Measurements from ENCODE around the gene CRB3.
"Not testable (repeated sequence)": the region's sequence is repeated elsewhere in the genome, so short reads cannot be mapped to it uniquely, and the experiment has no call there.

Gene CRB3

GRCh38 chr19:6464070-6464873 lies at the start of gene CRB3:
Gene CRB3, plus strand, starts transcription at chr19:6464271. Its CDS starts 431 bp downstream, at chr19:6464702.
- peak; percentile 34 for DNase-seq

GRCh38 chr19:6414793-6415590 lies 49.1 kb upstream of the CRB3 start:
- DNase-seq = no peak

GRCh38 chr19:6415591-6416190 lies 48.4 kb upstream of the CRB3 start:
- DNase-seq = no peak

GRCh38 chr19:6416658-6417405 lies 47.2 kb upstream of the CRB3 start:
- DNase-seq = no peak

- no peak for DNase-seq
Observed at GRCh38 chr19:6417713-6418561, 46.1 kb upstream of the CRB3 start.

- DNase-seq = no peak
Observed at GRCh38 chr19:6418562-6418932, 45.5 kb upstream of the CRB3 start.

GRCh38 chr19:6421075-6422014 lies 42.7 kb upstream of the CRB3 start:
- DNase-seq = no peak

GRCh38 chr19:6423499-6424194 lies 40.4 kb upstream of the CRB3 start:
- peak; percentile 33 for DNase-seq

GRCh38 chr19:6424195-6424938 lies 39.7 kb upstream of the CRB3 start, which contains the start of gene KHSRP:
Gene KHSRP, minus strand, starts transcription at chr19:6424811. Its CDS starts 110 bp downstream, at chr19:6424701.
- DNase-seq = peak; percentile 44

GRCh38 chr19:6424939-6425731 lies 38.9 kb upstream of the CRB3 start:
- DNase-seq = peak; percentile 97

GRCh38 chr19:6425732-6426620 lies 38.1 kb upstream of the CRB3 start:
- no peak for DNase-seq

- no peak for DNase-seq
Observed at GRCh38 chr19:6427131-6427530, 36.9 kb upstream of the CRB3 start.

GRCh38 chr19:6428692-6429418 lies 35.2 kb upstream of the CRB3 start:
- not testable (repeated sequence) for DNase-seq

GRCh38 chr19:6429419-6430221 lies 34.5 kb upstream of the CRB3 start:
- no peak for DNase-seq

- DNase-seq = no peak
Observed at GRCh38 chr19:6431891-6432290, 32.2 kb upstream of the CRB3 start.

GRCh38 chr19:6433165-6433564 lies 30.9 kb upstream of the CRB3 start:
- no peak for DNase-seq

All from stimulated activated CD4-positive, alpha-beta T cell treated with anti-CD3 and anti-CD28 coated beads, Interleukin-12 subunit alpha, Interleukin-12 subunit beta, amount 100 ng/mL, for 4 hours (primary cell).